ENCODE results near the gene GRN. TPM values are rescaled to one million over a fixed set of nuclear protein-coding genes. Genes with fewer than 3 reads are reported as not detected.
A peak's percentile ranks its signal among the peaks of the same experiment; 100 is the strongest.

The GRN gene
- total RNA-seq, 1 donor = 382 TPM

DNA sequence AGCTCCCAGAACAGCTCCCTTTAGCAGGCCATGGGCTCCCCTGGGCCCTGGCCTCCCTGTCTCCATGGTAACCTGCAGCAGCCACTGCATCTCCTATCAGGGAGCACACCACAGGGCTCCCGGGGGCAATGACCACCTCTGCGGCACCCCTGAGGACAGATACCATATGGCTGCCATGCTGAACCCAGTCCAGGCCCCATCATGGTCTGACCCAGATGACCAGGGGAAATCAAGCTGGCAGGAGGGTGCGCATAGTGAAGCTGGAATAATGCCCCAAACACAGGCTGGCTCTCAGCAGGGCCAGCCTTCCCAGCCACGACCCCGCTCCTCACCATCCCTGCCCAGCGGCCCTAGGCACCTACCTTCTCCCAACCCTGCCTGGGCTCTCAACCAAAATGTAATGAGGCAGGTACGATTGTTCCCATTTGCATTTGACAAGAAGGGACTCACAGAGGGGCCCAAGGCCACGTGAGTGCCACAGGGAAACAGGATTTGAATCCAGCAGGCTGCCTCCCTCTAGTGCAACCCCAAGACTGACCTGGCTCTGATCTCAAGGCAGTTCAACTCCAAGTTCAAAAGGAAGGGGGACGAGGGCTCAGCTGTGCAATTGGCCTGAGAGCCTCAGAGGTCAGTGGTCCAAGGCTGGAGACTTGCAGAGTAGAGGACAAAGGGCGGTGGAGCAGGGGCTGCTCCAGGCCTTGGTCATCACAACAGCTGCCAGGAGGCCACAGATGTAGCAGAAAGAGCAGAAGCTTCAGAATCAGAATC, 34.3 kb upstream of the GRN start:
- Histone ChIP-seq H3K4me3 (ENCODE audit: insufficient read depth, low read length) (no peak overlapping the region), H3K4me2 (ENCODE audit: insufficient read depth, low read length) (no peak overlapping the region), H4K20me1 (ENCODE audit: insufficient read depth, low read length) (peaks cover 2% of the 10 kb centered on the region), H3K36me3 (ENCODE audit: insufficient read depth, low read length) (no peaks in the 10 kb centered on the region), H2AFZ (ENCODE audit: low read length) (no peak overlapping the region), H3K27me3 (ENCODE audit: insufficient read depth, low read length) (peaks cover 31% of the 10 kb centered on the region), H3K4me1 (ENCODE audit: insufficient read depth, low read length) (no peaks in the 10 kb centered on the region), H3K9me3 (ENCODE audit: low read depth, low read length) (no peaks in the 10 kb centered on the region), H3K79me2 (ENCODE audit: insufficient read depth, low read length) (no peaks in the 10 kb centered on the region), H3K27ac (ENCODE audit: low read depth, low read length) (no peak overlapping the region)
- TF ChIP-seq, protein P1, sequence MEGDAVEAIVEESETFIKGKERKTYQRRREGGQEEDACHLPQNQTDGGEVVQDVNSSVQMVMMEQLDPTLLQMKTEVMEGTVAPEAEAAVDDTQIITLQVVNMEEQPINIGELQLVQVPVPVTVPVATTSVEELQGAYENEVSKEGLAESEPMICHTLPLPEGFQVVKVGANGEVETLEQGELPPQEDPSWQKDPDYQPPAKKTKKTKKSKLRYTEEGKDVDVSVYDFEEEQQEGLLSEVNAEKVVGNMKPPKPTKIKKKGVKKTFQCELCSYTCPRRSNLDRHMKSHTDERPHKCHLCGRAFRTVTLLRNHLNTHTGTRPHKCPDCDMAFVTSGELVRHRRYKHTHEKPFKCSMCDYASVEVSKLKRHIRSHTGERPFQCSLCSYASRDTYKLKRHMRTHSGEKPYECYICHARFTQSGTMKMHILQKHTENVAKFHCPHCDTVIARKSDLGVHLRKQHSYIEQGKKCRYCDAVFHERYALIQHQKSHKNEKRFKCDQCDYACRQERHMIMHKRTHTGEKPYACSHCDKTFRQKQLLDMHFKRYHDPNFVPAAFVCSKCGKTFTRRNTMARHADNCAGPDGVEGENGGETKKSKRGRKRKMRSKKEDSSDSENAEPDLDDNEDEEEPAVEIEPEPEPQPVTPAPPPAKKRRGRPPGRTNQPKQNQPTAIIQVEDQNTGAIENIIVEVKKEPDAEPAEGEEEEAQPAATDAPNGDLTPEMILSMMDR (IDR thresholded peaks at IDR 0.05; ENCODE audit: extremely low read depth, low read depth, low read length) = no peak
- peak; percentile 82 for DNase-seq (ENCODE audit: insufficient read length, low spot score, missing footprints)

DNA sequence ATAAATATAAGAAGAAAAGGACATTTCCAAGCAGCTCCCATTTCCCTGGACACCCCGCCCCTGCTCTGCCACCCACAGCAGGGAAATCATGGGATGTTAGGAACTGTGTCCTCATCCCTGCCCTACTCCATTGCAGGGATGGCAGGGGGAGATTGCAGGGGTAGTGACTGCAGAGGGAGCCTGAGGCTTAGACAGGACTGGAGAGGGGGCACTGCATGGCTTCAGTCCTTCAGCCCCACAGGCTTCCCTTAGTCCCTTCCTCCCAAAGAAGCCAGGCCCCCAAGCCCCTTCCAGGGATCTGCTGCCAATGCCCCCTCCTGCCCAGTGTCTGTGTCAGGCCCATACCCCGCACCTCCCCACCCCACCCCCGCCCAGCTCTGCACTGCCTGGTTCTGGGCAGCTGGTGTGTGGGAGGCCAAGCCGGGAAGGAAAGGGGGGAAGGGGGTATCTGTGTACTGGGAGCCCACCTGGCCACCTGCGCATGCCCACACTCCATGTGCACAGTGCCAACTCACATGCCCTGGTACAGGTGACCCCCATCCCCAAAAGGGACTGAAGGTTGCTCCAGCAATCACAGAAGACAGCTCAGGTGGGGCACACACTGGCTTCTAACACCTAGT, 33.4 kb upstream of the GRN start:
- peak; percentile 80 for DNase-seq (ENCODE audit: insufficient read length, low spot score, missing footprints)
- Histone ChIP-seq H3K36me3 (ENCODE audit: insufficient read depth, low read length) (no peaks in the 10 kb centered on the region), H3K4me1 (ENCODE audit: insufficient read depth, low read length) (no peaks in the 10 kb centered on the region), H3K4me3 (ENCODE audit: insufficient read depth, low read length) (no peak overlapping the region), H3K79me2 (ENCODE audit: insufficient read depth, low read length) (no peaks in the 10 kb centered on the region), H3K4me2 (ENCODE audit: insufficient read depth, low read length) (no peak overlapping the region), H3K27ac (ENCODE audit: low read depth, low read length) (no peak overlapping the region), H3K9me3 (ENCODE audit: low read depth, low read length) (no peaks in the 10 kb centered on the region), H2AFZ (ENCODE audit: low read length) (no peak overlapping the region), H3K27me3 (ENCODE audit: insufficient read depth, low read length) (peaks cover 40% of the 10 kb centered on the region), H4K20me1 (ENCODE audit: insufficient read depth, low read length) (peaks cover 2% of the 10 kb centered on the region)
- TF ChIP-seq, protein P1 (IDR thresholded peaks at IDR 0.05; ENCODE audit: extremely low read depth, low read depth, low read length) = no peak

DNA sequence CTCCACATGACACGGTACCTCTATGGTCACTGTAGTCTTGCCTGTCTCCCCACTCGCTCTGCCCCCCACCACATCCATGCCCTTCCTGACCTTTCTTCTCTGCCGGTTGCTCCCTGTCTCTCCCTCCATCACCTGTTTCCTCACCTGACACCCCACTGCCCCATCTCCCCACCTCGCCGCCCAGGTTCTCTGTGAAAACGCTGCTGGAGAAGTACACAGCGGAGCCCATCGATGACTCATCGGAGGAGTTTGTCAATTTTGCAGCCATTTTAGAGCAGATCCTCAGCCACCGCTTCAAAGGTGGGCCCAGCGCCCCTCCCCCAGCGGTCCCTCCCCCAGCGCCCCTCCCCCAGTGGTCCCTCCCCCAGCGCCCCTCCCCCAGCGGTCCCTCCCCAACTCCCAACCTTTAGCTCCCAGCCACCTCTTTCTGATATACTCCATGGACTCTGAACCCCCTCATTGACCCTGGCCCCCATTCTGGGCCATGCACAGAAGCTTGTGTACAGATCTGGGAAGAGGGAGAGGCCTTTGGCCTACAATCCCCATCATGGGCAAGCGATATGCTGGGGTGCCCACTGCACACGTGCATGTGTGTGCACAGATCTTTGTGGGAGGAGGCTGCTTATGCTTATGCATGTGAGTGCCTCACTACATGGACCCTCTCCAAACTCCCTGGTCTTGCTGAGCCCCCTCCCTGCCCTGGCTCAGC, 32.6 kb upstream of the GRN start:
- Histone ChIP-seq H4K20me1 (ENCODE audit: insufficient read depth, low read length) (peaks cover 2% of the 10 kb centered on the region), H3K27ac (ENCODE audit: low read depth, low read length) (no peak overlapping the region), H3K4me3 (ENCODE audit: insufficient read depth, low read length) (no peak overlapping the region), H2AFZ (ENCODE audit: low read length) (no peak overlapping the region), H3K4me1 (ENCODE audit: insufficient read depth, low read length) (no peaks in the 10 kb centered on the region), H3K9me3 (ENCODE audit: low read depth, low read length) (no peaks in the 10 kb centered on the region), H3K4me2 (ENCODE audit: insufficient read depth, low read length) (no peak overlapping the region), H3K27me3 (ENCODE audit: insufficient read depth, low read length) (peaks cover 41% of the 10 kb centered on the region), H3K36me3 (ENCODE audit: insufficient read depth, low read length) (no peaks in the 10 kb centered on the region), H3K79me2 (ENCODE audit: insufficient read depth, low read length) (no peaks in the 10 kb centered on the region)
- DNase-seq (ENCODE audit: insufficient read length, low spot score, missing footprints) = peak; percentile 76
- TF ChIP-seq, protein P1 (IDR thresholded peaks at IDR 0.05; ENCODE audit: extremely low read depth, low read depth, low read length) = no peak

DNA sequence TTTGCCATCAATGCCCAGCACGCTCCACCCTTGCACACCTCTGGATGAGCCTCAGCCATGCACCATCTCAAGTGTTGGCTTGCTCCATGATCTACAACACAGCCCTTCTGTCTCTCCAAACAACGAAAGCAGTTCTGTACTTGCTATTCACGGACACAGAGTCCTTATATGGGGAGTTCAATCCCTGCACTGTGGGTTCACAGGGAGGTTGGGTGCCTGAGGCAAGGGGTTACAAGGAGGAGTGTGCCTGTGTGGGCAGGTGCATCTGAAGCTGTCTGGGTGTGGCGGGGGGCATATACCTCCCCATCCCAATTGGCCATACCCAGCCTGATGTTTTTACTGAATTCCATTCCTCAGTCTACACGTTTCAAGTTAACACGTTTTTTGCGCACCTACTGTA, 31.1 kb upstream of the GRN start:
- peaks cover 43% of the 10 kb centered on the region for H3K27me3 ChIP-seq (ENCODE audit: insufficient read depth, low read length)
- no peak overlapping the region for H3K4me3 ChIP-seq (ENCODE audit: insufficient read depth, low read length)
- no peak overlapping the region for H3K4me2 ChIP-seq (ENCODE audit: insufficient read depth, low read length)
- H3K4me1 ChIP-seq (ENCODE audit: insufficient read depth, low read length) = no peaks in the 10 kb centered on the region
- DNase-seq (ENCODE audit: insufficient read length, low spot score, missing footprints) = peak; percentile 91
- H4K20me1 ChIP-seq (ENCODE audit: insufficient read depth, low read length) = peaks cover 2% of the 10 kb centered on the region
- TF ChIP-seq, protein P1 (IDR thresholded peaks at IDR 0.05; ENCODE audit: extremely low read depth, low read depth, low read length) = no peak
- H3K9me3 ChIP-seq (ENCODE audit: low read depth, low read length) = no peaks in the 10 kb centered on the region
- no peaks in the 10 kb centered on the region for H3K36me3 ChIP-seq (ENCODE audit: insufficient read depth, low read length)
- H3K79me2 ChIP-seq (ENCODE audit: insufficient read depth, low read length) = no peaks in the 10 kb centered on the region
- no peak overlapping the region for H3K27ac ChIP-seq (ENCODE audit: low read depth, low read length)
- no peak overlapping the region for H2AFZ ChIP-seq (ENCODE audit: low read length)
